GM12873 (cell line): Measurements from ENCODE around the gene COL9A2.

ENCODE experiments used
- CTCF ChIP-seq: IDR thresholded peaks from 2 replicates; pipeline ENCODE4 v1.5.1; 2012; ENCODE audit warnings: low read depth, mild to moderate bottlenecking, moderate library complexity, low read length, control low read depth; ENCODE audit not compliant: insufficient read depth; ENCODE audit errors: missing control alignments

Gene COL9A2

GRCh38 chr1:40310983-40311642 lies 6.0 kb downstream of the COL9A2 start:
- TF ChIP-seq CTCF, result peak; percentile 18

- no peak for TF ChIP-seq CTCF
These were observed 7.0 kb downstream of the COL9A2 start for GRCh38 chr1:40310129-40310461.

GRCh38 chr1:40309374-40310128 lies 7.5 kb downstream of the COL9A2 start:
- no peak for TF ChIP-seq CTCF

GRCh38 chr1:40308036-40308727 lies 8.9 kb downstream of the COL9A2 start:
- TF ChIP-seq CTCF, result no peak

GRCh38 chr1:40307186-40307585 lies 9.9 kb downstream of the COL9A2 start:
- no peak for TF ChIP-seq CTCF

- TF ChIP-seq CTCF, result no peak
These were observed 10.8 kb downstream of the COL9A2 start for GRCh38 chr1:40306296-40306695.

- TF ChIP-seq CTCF, result no peak
These were observed 11.2 kb downstream of the COL9A2 start for GRCh38 chr1:40305871-40306270.
